ENCODE results near the gene GTF3C4. TPM values are rescaled to one million over a fixed set of nuclear protein-coding genes. Genes with fewer than 3 reads are reported as not detected.

GTF3C4 gene
- total and polyA plus RNA-seq, 10 of the 15 experiments (the other 5 are each of a cell fraction or from before 2014, with no cell fraction given), result 3.2 to 18.9 (median 8.2) TPM

- in situ Hi-C loops (cut with MboI) (no loop called here), intact Hi-C loops (cut with micrococcal nuclease; ENCODE audit: unreplicated experiment) (no loop called here)
- Histone ChIP-seq H3K79me2 (ENCODE audit: control insufficient read depth, insufficient read depth, low read length) (no peaks in the 10 kb centered on the region), H3K27me3 (replicated peaks in 1 of 2; ENCODE audit: control insufficient read depth in 2 of 2, insufficient read depth in 2 of 2, low read length in 1 of 2) (no peaks in the 10 kb centered on the region), H3K9me3 (replicated peaks; ENCODE audit: control insufficient read depth, insufficient read depth, low read length) (no peaks in the 10 kb centered on the region), H3K9ac (ENCODE audit: control insufficient read depth, insufficient read depth, low read length) (no peak overlapping the region), H3K36me3 (ENCODE audit: control insufficient read depth in 2 of 2, insufficient read depth in 2 of 2, low read length in 1 of 2) (peaks cover 4 to 32% of the 10 kb centered on the region in 2 experiments), H3K4me3 (no peak overlapping the region), H2AFZ (ENCODE audit: control insufficient read depth, low read depth, low read length) (no peak overlapping the region), H4K20me1 (ENCODE audit: control insufficient read depth, insufficient read depth) (no peaks in the 10 kb centered on the region), H3K4me1 (ENCODE audit: control insufficient read depth, insufficient read depth, low read length) (no peaks in the 10 kb centered on the region), H3K27ac (ENCODE audit: control insufficient read depth, insufficient read depth) (no peak overlapping the region), H3K4me2 (ENCODE audit: control insufficient read depth, insufficient read depth) (no peak overlapping the region)
- ChIA-PET CTCF (no interaction called here), RAD21 (ENCODE audit: unreplicated experiment) (no interaction called here), SMC1A (ENCODE audit: uncharacterized antibody, unreplicated experiment) (no interaction called here), POLR2A (no interaction called here)
- DNase-seq (ENCODE audit: low read depth, low spot score), result no peak
- no peak for FAIRE-seq
- 87% methylated on average over 5 of the region's 5 CpGs for WGBS (ENCODE audit: insufficient coverage, insufficient replicate concordance, low lambda C conversion rate, missing lambda C conversion rate)
- ATAC-seq, result no peak
- TF ChIP-seq MEF2A (IDR thresholded peaks at IDR 0.05; ENCODE audit: insufficient read depth, low read depth, low read length) (no peak), BMI1 (IDR thresholded peaks at IDR 0.05; ENCODE audit: borderline replicate concordance) (no peak), KAT2A (conservative IDR thresholded peaks at IDR 0.05; ENCODE audit: control insufficient read depth, low read depth, low read length) (no peak), ATF3 (IDR thresholded peaks at IDR 0.05; ENCODE audit: borderline replicate concordance, extremely low read depth, low read depth, low read length) (no peak), STAT1 (conservative IDR thresholded peaks at IDR 0.05) (no peak), RB1 (IDR thresholded peaks at IDR 0.05; ENCODE audit: borderline replicate concordance) (no peak), YY1 (IDR thresholded peaks at IDR 0.05; ENCODE audit: low read depth, low read length) (no peak), REST (IDR thresholded peaks at IDR 0.05; ENCODE audit: low read depth, low read length) (no peak), FOXK2 (IDR thresholded peaks at IDR 0.05) (no peak), BCLAF1 (IDR thresholded peaks at IDR 0.05) (no peak), JUND (IDR thresholded peaks at IDR 0.05; ENCODE audit: low read depth, low read length) (no peak), MLLT1 (IDR thresholded peaks at IDR 0.05) (no peak), IKZF1 (conservative IDR thresholded peaks at IDR 0.05) (no peak), TAF1 (IDR thresholded peaks at IDR 0.05; ENCODE audit: borderline replicate concordance, low read depth, low read length) (no peak)
- BruUV-seq (replicated peaks), result no TSS peak
Observed at GRCh38 chr9:132639322-132639721, 30.9 kb upstream of the GTF3C4 start.
